Measurements from ENCODE around the gene NXF1. TPM values are rescaled to one million over a fixed set of nuclear protein-coding genes. Genes with fewer than 3 reads are reported as not detected.
"Not testable (repeated sequence)": the region's sequence is repeated elsewhere in the genome, so short reads cannot be mapped to it uniquely, and the experiment has no call there.

NXF1 gene
- total RNA-seq, 1 experiment from 2014 or later = 69.0 TPM

GRCh38 chr11:62752177-62752785, 53.0 kb downstream of the NXF1 start:
- H3K4me1 Mint-ChIP-seq = peaks cover 12 to 21% of the 10 kb centered on the region in 2 experiments
- no peak overlapping the region for H3K4me2 ChIP-seq (ENCODE audit: insufficient read depth, insufficient read length, low read length)
- no peak for TF ChIP-seq CTCF (conservative IDR thresholded peaks at IDR 0.05)
- H2AFZ ChIP-seq (ENCODE audit: low read length) = no peak overlapping the region
- H3K27ac Mint-ChIP-seq = peak overlapping the region in 1 of 3 experiments; percentile 55; a peak in 1 of 7 replicates
- no peak overlapping the region for H3K14ac ChIP-seq (ENCODE audit: insufficient read depth, low read length)
- H3K56ac ChIP-seq (ENCODE audit: insufficient read length, low read depth, low read length) = no peak overlapping the region
- H3K23ac ChIP-seq (ENCODE audit: insufficient read length, low read depth, low read length) = no peak overlapping the region
- H3K4me3 Mint-ChIP-seq = peak overlapping the region in 1 of 2 experiments; percentile 60; a peak in 1 of 5 replicates
- no peak overlapping the region for H3K27ac ChIP-seq (ENCODE audit: insufficient read length, low read depth, low read length)
- H3K9me3 Mint-ChIP-seq = no peaks in the 10 kb centered on the region
- no peaks in the 10 kb centered on the region for H4K20me1 ChIP-seq (ENCODE audit: control insufficient read depth, insufficient read depth, insufficient read length)
- H3K27me3 ChIP-seq (ENCODE audit: insufficient read depth, low read length) = no peaks in the 10 kb centered on the region
- H3K36me3 Mint-ChIP-seq (ENCODE audit: insufficient read depth in 1 of 3, low read depth in 3 of 3) = peaks cover 29 to 44% (median 33%) of the 10 kb centered on the region in 3 experiments
- no peak overlapping the region for H4K91ac ChIP-seq (ENCODE audit: insufficient read length, low read depth, low read length)
- no peak overlapping the region for H2BK12ac ChIP-seq (ENCODE audit: insufficient read length, low read depth, low read length)
- peaks cover 3% of the 10 kb centered on the region for H3K23me2 ChIP-seq (ENCODE audit: insufficient read length, low read depth, low read length, poor library complexity, severe bottlenecking)
- no peak overlapping the region for H3T11ph ChIP-seq (ENCODE audit: low read length)
- no peak overlapping the region for H2BK15ac ChIP-seq (ENCODE audit: low read depth, low read length)
- no peak overlapping the region for H2BK120ac ChIP-seq (ENCODE audit: low read depth, low read length, poor library complexity, severe bottlenecking)
- H3K4me1 ChIP-seq (ENCODE audit: insufficient read depth, low read length) = no peaks in the 10 kb centered on the region
- no peaks in the 10 kb centered on the region for H3K9me3 ChIP-seq (ENCODE audit: control insufficient read depth, low read depth, low read length)
- no peak overlapping the region for H3K18ac ChIP-seq (ENCODE audit: insufficient read length, low read depth, low read length)
- no peak overlapping the region for H3K4ac ChIP-seq (ENCODE audit: low read depth, low read length)
- peaks cover 12% of the 10 kb centered on the region for H3K79me1 ChIP-seq (ENCODE audit: insufficient read depth, low read depth, low read length, poor library complexity, severe bottlenecking)
- H4K8ac ChIP-seq (replicated peaks; ENCODE audit: insufficient read length, low read depth, low read length) = no peak overlapping the region
- no peak overlapping the region for H3K9ac ChIP-seq (ENCODE audit: extremely low read depth, insufficient read length, low read length)
- DNase-seq = no peak
- no peak overlapping the region for H2BK20ac ChIP-seq (ENCODE audit: low read depth, low read length, poor library complexity, severe bottlenecking)
- H3K27me3 Mint-ChIP-seq (ENCODE audit: low read depth) = no peaks in the 10 kb centered on the region
- peaks cover 21% of the 10 kb centered on the region; the same call in 1 of the 2 replicates for H3K79me2 ChIP-seq (ENCODE audit: insufficient read depth, low read length)
- no peak overlapping the region for H2BK5ac ChIP-seq (ENCODE audit: insufficient read length, low read length)
- H4K5ac ChIP-seq (ENCODE audit: insufficient read length, low read depth, low read length) = no peak overlapping the region
- no peak overlapping the region for H2AK5ac ChIP-seq (ENCODE audit: insufficient read length, low read length)
- WGBS (ENCODE audit: extremely low coverage, insufficient read length, low lambda C conversion rate) = no CpG with 5 or more reads among the region's 14 CpGs

GRCh38 chr11:62749931-62750330, 55.3 kb downstream of the NXF1 start:
- H2BK12ac ChIP-seq (ENCODE audit: insufficient read length, low read depth, low read length); H2BK5ac ChIP-seq (ENCODE audit: insufficient read length, low read length); H4K5ac ChIP-seq (ENCODE audit: insufficient read length, low read depth, low read length); H3K9me3 ChIP-seq (ENCODE audit: control insufficient read depth, low read depth, low read length); H4K91ac ChIP-seq (ENCODE audit: insufficient read length, low read depth, low read length); H4K20me1 ChIP-seq (ENCODE audit: control insufficient read depth, insufficient read depth, insufficient read length); H3K4ac ChIP-seq (ENCODE audit: low read depth, low read length); H2BK20ac ChIP-seq (ENCODE audit: low read depth, low read length, poor library complexity, severe bottlenecking); H3K14ac ChIP-seq (ENCODE audit: insufficient read depth, low read length); H3K4me2 ChIP-seq (ENCODE audit: insufficient read depth, insufficient read length, low read length); H3K4me3 Mint-ChIP-seq; H3K56ac ChIP-seq (ENCODE audit: insufficient read length, low read depth, low read length); H4K8ac ChIP-seq (replicated peaks; ENCODE audit: insufficient read length, low read depth, low read length); H2AK5ac ChIP-seq (ENCODE audit: insufficient read length, low read length); H3K23ac ChIP-seq (ENCODE audit: insufficient read length, low read depth, low read length); H3K18ac ChIP-seq (ENCODE audit: insufficient read length, low read depth, low read length); H3K9me3 Mint-ChIP-seq; H3K27ac ChIP-seq (ENCODE audit: insufficient read length, low read depth, low read length); H3K27me3 ChIP-seq (ENCODE audit: insufficient read depth, low read length); H2AFZ ChIP-seq (ENCODE audit: low read length); H3K27me3 Mint-ChIP-seq (ENCODE audit: low read depth); H3K4me1 ChIP-seq (ENCODE audit: insufficient read depth, low read length); H3K23me2 ChIP-seq (ENCODE audit: insufficient read length, low read depth, low read length, poor library complexity, severe bottlenecking); H2BK120ac ChIP-seq (ENCODE audit: low read depth, low read length, poor library complexity, severe bottlenecking); DNase-seq; H3K9ac ChIP-seq (ENCODE audit: extremely low read depth, insufficient read length, low read length); H3T11ph ChIP-seq (ENCODE audit: low read length); H2BK15ac ChIP-seq (ENCODE audit: low read depth, low read length): not testable (repeated sequence)
- peaks cover 17% of the 10 kb centered on the region; the same call in 1 of the 2 replicates for H3K79me2 ChIP-seq (ENCODE audit: insufficient read depth, low read length)
- WGBS (ENCODE audit: extremely low coverage, insufficient read length, low lambda C conversion rate) = no CpG with 5 or more reads among the region's 5 CpGs
- peaks cover 28 to 42% (median 33%) of the 10 kb centered on the region in 3 experiments for H3K36me3 Mint-ChIP-seq (ENCODE audit: insufficient read depth in 1 of 3, low read depth in 3 of 3)
- peaks cover 12% of the 10 kb centered on the region for H3K79me1 ChIP-seq (ENCODE audit: insufficient read depth, low read depth, low read length, poor library complexity, severe bottlenecking)
- 0 out of 7 replicates have a peak overlapping the region, but pooled peaks of 1 of the 3 experiments have one; percentile 36 for H3K27ac Mint-ChIP-seq
- H3K4me1 Mint-ChIP-seq = peaks cover 4 to 10% of the 10 kb centered on the region in 2 experiments
